Caco-2 (cell line): Measurements from ENCODE around the gene P4HA2. TPM values are rescaled to one million over a fixed set of nuclear protein-coding genes. Genes with fewer than 3 reads are reported as not detected.

Experiments used
- BruUV-seq: library from RNA; stranded (reverse); fragments of 400-500 nt; replicated peaks from 2 replicates; lab custom pipeline; 2021; lab: Mats Ljungman, UMichigan
- CTCF ChIA-PET: fragments of 300-600 bp; sonication (Branson Sonifier 250); formaldehyde crosslinking; loops from one replicate; lab custom pipeline; 2022; ENCODE audit warnings: antibody characterized with exemption; lab: Charles Lee
- POLR2A ChIA-PET: fragments of 300-600 bp; sonication (Branson Sonifier 250); formaldehyde crosslinking; loops from one replicate; lab custom pipeline; 2022; ENCODE audit warnings: antibody characterized with exemption; lab: Charles Lee
- DNase-seq, 2 experiments: peaks; one replicate each; pipeline versions ENCODE4 v3.0.0 to v3.0.0-alpha.2; 2020 to 2022
- H3K27me3 ChIP-seq: replicated peaks from 2 replicates; pipeline ENCODE4 v1.6.0; 2011; ENCODE audit warnings: low read length; ENCODE audit not compliant: control insufficient read depth, insufficient read depth
- H3K36me3 ChIP-seq: 2 replicates; pipeline ENCODE4 v1.5.1; 2011; ENCODE audit warnings: low read length; ENCODE audit not compliant: control insufficient read depth, insufficient read depth
- H3K4me1 ChIP-seq: fragments of 250-450 bp; sonication (Bioruptor Pico); 2 replicates; pipeline ENCODE4 v1.5.1; 2020; ENCODE audit warnings: mild to moderate bottlenecking
- H3K4me3 ChIP-seq: 2 replicates; pipeline ENCODE4 v1.5.1; 2011; ENCODE audit warnings: low read depth, mild to moderate bottlenecking, control low read depth, low read length
- H3K9me3 ChIP-seq: fragments of 250-450 bp; sonication (Bioruptor Pico); 2 replicates; pipeline ENCODE4 v1.5.1; 2020; ENCODE audit warnings: mild to moderate bottlenecking, moderate library complexity
- H3K27ac Mint-ChIP-seq: one replicate; pipeline ENCODE4 v1.8.0; 2022; ENCODE audit warnings: mixed read lengths; ENCODE audit not compliant: unreplicated experiment
- H3K27me3 Mint-ChIP-seq: one replicate; pipeline ENCODE4 v1.8.0; 2022; ENCODE audit warnings: mixed read lengths; ENCODE audit not compliant: insufficient read depth, unreplicated experiment
- H3K36me3 Mint-ChIP-seq: one replicate; pipeline ENCODE4 v1.8.0; 2022; ENCODE audit warnings: mild to moderate bottlenecking, mixed read lengths; ENCODE audit not compliant: insufficient read depth, unreplicated experiment
- H3K4me1 Mint-ChIP-seq: one replicate; pipeline ENCODE4 v1.8.0; 2022; ENCODE audit warnings: low read depth, mixed read lengths; ENCODE audit not compliant: unreplicated experiment
- H3K4me3 Mint-ChIP-seq: one replicate; pipeline ENCODE4 v1.8.0; 2022; ENCODE audit warnings: mild to moderate bottlenecking, moderate library complexity, mixed read lengths; ENCODE audit not compliant: unreplicated experiment
- H3K9me3 Mint-ChIP-seq: one replicate; pipeline ENCODE4 v1.8.0; 2022; ENCODE audit warnings: mixed read lengths; ENCODE audit not compliant: unreplicated experiment
- intact Hi-C: fragments of 100-400 bp; cut with micrococcal nuclease; formaldehyde crosslinking; loops from one replicate; pipeline ENCODE4 v1.10.0; 2022; ENCODE audit not compliant: unreplicated experiment
- total RNA-seq: library from RNA; stranded (reverse); gene quantifications from 2 replicates; pipeline ENCODE4 v1.2.3, GENCODE V29; 2022
- TF ChIP-seq, protein P1 (sequence below), 2 experiments: fragments of 200-600 bp in 1 of 2; IDR thresholded peaks; 1 replicate in 1 of 2; 2 replicates in 1 of 2; pipeline versions ENCODE4 v1.5.1 to v1.8.0; 2011 to 2022; ENCODE audit warnings: antibody characterized with exemption in 1 of 2, control low read depth in 1 of 2, inconsistent platforms in 1 of 2, low read depth in 1 of 2, low read length in 1 of 2, mild to moderate bottlenecking in 1 of 2, moderate library complexity in 1 of 2; ENCODE audit not compliant: insufficient read depth in 1 of 2, severe bottlenecking in 1 of 2, unreplicated experiment in 1 of 2

P4HA2 gene
- total RNA-seq, 1 experiment from 2014 or later: 41.0 TPM

DNA sequence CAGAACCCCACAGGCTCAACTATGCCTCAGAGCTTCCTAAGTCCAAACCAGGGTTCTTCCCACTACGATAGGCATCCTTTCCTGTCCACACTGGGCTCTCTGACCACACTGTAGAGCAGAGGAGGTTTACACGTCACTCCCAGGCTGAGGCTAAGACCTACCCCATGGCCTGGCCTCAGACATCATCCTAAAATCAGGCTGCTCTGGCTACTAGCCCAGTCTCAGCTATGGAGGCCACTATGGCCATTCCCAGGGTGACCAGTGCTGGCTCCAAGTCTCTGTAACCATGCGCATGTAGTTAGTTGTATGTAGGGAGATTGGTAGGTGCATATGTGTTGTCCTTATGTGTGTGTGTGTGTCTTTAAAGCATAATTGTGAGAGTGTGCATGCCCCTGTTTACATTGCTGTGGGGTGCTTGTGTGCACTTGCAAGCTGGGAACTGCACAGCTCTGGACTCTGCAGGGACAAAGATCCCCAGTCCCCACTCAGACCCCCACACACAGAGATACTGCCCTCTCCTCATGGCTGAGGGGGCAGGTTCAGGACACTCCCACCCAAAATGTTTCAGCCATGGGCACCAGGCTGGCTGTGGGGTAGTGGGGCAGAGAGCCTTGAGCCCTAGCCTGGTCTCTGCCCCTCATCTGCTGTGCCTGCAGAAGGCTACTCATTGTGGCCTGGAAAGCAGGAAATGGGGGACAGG is 42.1 kb upstream of the P4HA2 start:
- Mint-ChIP-seq H3K36me3 (no peaks in the 10 kb centered on the region), H3K9me3 (no peaks in the 10 kb centered on the region), H3K4me3 (no peak overlapping the region), H3K27me3 (no peaks in the 10 kb centered on the region), H3K4me1 (peaks cover 16% of the 10 kb centered on the region), H3K27ac (no peak overlapping the region)
- TF ChIP-seq, protein P1, sequence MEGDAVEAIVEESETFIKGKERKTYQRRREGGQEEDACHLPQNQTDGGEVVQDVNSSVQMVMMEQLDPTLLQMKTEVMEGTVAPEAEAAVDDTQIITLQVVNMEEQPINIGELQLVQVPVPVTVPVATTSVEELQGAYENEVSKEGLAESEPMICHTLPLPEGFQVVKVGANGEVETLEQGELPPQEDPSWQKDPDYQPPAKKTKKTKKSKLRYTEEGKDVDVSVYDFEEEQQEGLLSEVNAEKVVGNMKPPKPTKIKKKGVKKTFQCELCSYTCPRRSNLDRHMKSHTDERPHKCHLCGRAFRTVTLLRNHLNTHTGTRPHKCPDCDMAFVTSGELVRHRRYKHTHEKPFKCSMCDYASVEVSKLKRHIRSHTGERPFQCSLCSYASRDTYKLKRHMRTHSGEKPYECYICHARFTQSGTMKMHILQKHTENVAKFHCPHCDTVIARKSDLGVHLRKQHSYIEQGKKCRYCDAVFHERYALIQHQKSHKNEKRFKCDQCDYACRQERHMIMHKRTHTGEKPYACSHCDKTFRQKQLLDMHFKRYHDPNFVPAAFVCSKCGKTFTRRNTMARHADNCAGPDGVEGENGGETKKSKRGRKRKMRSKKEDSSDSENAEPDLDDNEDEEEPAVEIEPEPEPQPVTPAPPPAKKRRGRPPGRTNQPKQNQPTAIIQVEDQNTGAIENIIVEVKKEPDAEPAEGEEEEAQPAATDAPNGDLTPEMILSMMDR (IDR thresholded peaks at IDR 0.05; ENCODE audit: insufficient read depth in 1 of 2, low read depth in 1 of 2, low read length in 1 of 2, severe bottlenecking in 1 of 2, unreplicated experiment in 1 of 2): no peak
- intact Hi-C loops: loop anchor here (5.0 kb wide), 2 partner anchors 32 to 118 kb away; no protein-coding TSS in a partner anchor
- Histone ChIP-seq H3K36me3 (no peaks in the 10 kb centered on the region), H3K27me3 (no peaks in the 10 kb centered on the region), H3K9me3 (no peaks in the 10 kb centered on the region), H3K4me3 (no peak overlapping the region), H3K4me1 (peaks cover 23% of the 10 kb centered on the region)
- POLR2A ChIA-PET: no interaction called here
- BruUV-seq: no TSS peak
- peak in 1 of 2 experiments; percentile 17 for DNase-seq
- CTCF ChIA-PET: no interaction called here

DNA sequence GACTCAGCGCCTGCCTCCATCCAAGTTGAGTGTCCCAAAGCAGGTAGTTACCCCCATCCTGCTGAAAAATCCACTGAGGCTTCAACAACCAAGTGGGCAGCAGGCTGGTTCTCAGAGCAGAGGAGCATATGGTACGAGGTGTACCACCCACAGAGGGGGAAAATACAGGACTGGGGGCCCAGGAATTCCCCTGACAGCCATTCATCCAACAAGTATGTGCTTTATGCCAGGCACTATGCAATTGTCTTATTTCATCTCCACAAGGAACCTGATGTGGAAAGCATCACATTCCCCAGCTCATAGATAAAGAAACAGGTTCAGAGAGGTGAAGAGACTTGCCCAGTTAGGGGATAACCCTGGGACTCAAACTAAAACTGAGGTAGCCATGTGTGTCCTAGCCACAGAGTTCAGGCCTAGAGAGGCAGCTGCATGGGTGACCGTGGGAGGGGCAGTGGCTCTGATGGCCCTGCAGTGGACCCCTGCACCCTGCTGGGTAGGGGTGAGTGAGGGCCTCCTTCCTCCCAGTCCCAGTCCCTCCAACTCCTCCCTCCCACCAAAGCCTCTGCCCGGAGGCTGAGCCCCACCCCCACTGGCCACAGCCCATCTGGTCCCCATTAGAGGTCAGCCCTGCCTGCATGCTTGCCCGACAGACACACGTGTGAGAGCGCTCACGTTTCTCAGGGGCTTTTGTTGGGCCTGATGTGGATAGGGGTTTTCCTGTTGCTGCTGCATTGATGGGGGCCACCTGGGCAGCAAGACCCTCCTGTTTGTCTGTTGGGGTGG is 41.3 kb upstream of the P4HA2 start:
- no TSS peak for BruUV-seq
- Mint-ChIP-seq H3K27ac (no peak overlapping the region), H3K4me3 (no peak overlapping the region), H3K36me3 (no peaks in the 10 kb centered on the region), H3K9me3 (no peaks in the 10 kb centered on the region), H3K4me1 (peaks cover 14% of the 10 kb centered on the region), H3K27me3 (no peaks in the 10 kb centered on the region)
- POLR2A ChIA-PET: no interaction called here
- Histone ChIP-seq H3K9me3 (no peaks in the 10 kb centered on the region), H3K4me1 (peaks cover 19% of the 10 kb centered on the region), H3K27me3 (no peaks in the 10 kb centered on the region), H3K4me3 (no peak overlapping the region), H3K36me3 (no peaks in the 10 kb centered on the region)
- intact Hi-C loops: no loop called here
- DNase-seq: peak in 1 of 2 experiments; percentile 29
- CTCF ChIA-PET: interaction anchor here (0.7 kb wide), 1 partner anchor 31 kb away, joined by 3 read pairs; no protein-coding TSS in a partner anchor
- TF ChIP-seq, protein P1 (IDR thresholded peaks at IDR 0.05; ENCODE audit: insufficient read depth in 1 of 2, low read depth in 1 of 2, low read length in 1 of 2, severe bottlenecking in 1 of 2, unreplicated experiment in 1 of 2): no peak

DNA sequence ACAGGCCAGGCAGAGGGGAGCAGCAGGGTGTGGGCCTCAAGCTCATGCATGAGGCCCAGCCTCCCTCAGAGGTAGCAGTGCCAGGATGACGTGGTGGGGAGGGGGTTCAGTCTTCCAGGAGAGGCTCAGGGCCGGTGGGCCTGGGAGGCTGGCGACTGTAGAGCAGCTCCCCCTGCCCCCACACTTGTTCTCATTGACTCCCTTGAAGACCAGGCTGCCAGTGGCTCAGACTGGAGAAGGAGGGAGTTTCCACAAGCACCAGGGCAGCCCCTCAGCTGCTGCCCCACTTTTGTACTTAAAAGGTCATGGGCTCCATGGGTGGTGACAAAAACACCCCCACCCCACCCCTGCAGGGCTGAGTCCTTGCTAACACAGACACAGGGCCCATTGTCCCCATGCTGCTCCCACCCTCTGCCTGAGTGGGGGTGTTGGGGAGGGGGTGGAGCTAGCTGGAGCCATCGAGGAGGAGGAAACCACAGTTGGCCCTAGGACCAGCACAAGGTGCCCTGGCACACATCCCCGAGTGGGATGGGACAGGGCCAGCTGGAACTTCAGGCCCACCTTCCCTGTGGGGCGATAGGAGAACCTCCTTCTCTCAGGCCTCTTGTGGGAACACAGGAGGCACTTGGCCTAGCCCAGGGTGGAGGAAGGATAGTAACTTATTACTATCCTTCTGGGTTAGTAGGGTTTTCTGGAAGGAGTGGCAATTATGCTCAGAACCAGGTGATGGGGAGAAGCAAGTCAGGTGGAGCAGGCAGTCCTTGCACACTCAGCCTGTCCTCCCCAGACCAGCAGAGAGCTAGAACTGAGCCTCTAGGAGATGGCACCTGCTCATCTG is 40.5 kb upstream of the P4HA2 start:
- intact Hi-C loops: no loop called here
- TF ChIP-seq, protein P1 (IDR thresholded peaks at IDR 0.05; ENCODE audit: insufficient read depth in 1 of 2, low read depth in 1 of 2, low read length in 1 of 2, severe bottlenecking in 1 of 2, unreplicated experiment in 1 of 2): no peak
- POLR2A ChIA-PET: no interaction called here
- no peaks in the 10 kb centered on the region for H3K9me3 ChIP-seq
- H3K4me3 ChIP-seq: no peak overlapping the region
- no TSS peak for BruUV-seq
- Mint-ChIP-seq H3K4me3 (no peak overlapping the region), H3K27me3 (no peaks in the 10 kb centered on the region), H3K36me3 (no peaks in the 10 kb centered on the region), H3K27ac (peak overlapping the region; percentile 3), H3K9me3 (no peaks in the 10 kb centered on the region), H3K4me1 (peaks cover 6% of the 10 kb centered on the region)
- H3K36me3 ChIP-seq: no peaks in the 10 kb centered on the region
- DNase-seq: peak in 1 of 2 experiments; percentile 27
- H3K4me1 ChIP-seq: peaks cover 10% of the 10 kb centered on the region
- H3K27me3 ChIP-seq: no peaks in the 10 kb centered on the region
- CTCF ChIA-PET: interaction anchor here (0.7 kb wide), 1 partner anchor 30 kb away, joined by 3 read pairs; no protein-coding TSS in a partner anchor
